Right lobe of liver (tissue), 4 donors: ENCODE results near the gene FAM78A.

Source experiments
- POLR2A ChIP-seq: fragments of 450-650 bp; IDR thresholded peaks from one replicate; pipeline ENCODE4 v1.6.1; 2017; ENCODE audit warnings: antibody characterized with exemption, mild to moderate bottlenecking
- TF ChIP-seq, protein P1 (sequence below), 4 donors: fragments of 200-600 bp in 3 of 4; fragments of 450-650 bp in 1 of 4; IDR thresholded peaks; one replicate each; pipeline versions ENCODE4 v1.5.1 to v1.8.0; 2016 to 2022; ENCODE audit warnings: antibody characterized with exemption in 4 of 4, mild to moderate bottlenecking in 2 of 4
- donor health status: DM: no; HTN: no; CAD: no.
- donor health status: DM: no; HTN: no; CAD: no.
- donor health status: DM: no; HTN: yes; CAD: no.

DNA sequence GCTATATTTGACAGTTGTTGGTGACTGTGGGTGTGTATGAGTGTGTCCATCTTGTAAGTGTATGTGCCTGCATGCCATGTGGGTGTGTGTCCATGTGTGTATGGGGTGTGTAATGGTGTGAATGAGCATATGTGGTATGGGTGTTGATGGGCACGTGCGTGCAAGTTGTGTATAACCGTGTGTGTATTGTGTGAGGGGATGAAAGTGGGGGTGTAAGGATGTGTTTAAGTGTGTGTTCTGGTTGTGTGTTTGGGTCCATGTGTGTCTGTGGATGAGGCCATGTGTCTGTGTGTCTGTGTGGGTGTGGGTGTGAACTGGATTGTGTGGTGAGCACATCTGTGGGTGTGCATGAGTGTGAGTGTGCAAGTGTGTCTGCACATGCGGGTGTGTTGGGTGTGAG is 5.9 kb upstream of the FAM78A start:
- TF ChIP-seq, protein P1, sequence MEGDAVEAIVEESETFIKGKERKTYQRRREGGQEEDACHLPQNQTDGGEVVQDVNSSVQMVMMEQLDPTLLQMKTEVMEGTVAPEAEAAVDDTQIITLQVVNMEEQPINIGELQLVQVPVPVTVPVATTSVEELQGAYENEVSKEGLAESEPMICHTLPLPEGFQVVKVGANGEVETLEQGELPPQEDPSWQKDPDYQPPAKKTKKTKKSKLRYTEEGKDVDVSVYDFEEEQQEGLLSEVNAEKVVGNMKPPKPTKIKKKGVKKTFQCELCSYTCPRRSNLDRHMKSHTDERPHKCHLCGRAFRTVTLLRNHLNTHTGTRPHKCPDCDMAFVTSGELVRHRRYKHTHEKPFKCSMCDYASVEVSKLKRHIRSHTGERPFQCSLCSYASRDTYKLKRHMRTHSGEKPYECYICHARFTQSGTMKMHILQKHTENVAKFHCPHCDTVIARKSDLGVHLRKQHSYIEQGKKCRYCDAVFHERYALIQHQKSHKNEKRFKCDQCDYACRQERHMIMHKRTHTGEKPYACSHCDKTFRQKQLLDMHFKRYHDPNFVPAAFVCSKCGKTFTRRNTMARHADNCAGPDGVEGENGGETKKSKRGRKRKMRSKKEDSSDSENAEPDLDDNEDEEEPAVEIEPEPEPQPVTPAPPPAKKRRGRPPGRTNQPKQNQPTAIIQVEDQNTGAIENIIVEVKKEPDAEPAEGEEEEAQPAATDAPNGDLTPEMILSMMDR (IDR thresholded peaks at IDR 0.05) = no peak
- no peak for TF ChIP-seq POLR2A
